HG03060 (cell line): ENCODE data around the gene GSPT1.
"Not testable (repeated sequence)": the region's sequence is repeated elsewhere in the genome, so short reads cannot be mapped to it uniquely, and the experiment has no call there.

Experiments
- ATAC-seq: cut with Tn5 transposase; IDR thresholded peaks from one replicate; pipeline ENCODE4 v1.9.1; 2021; ENCODE audit warnings: low read depth, moderate number of reproducible peaks; ENCODE audit not compliant: unreplicated experiment

The GSPT1 gene

DNA sequence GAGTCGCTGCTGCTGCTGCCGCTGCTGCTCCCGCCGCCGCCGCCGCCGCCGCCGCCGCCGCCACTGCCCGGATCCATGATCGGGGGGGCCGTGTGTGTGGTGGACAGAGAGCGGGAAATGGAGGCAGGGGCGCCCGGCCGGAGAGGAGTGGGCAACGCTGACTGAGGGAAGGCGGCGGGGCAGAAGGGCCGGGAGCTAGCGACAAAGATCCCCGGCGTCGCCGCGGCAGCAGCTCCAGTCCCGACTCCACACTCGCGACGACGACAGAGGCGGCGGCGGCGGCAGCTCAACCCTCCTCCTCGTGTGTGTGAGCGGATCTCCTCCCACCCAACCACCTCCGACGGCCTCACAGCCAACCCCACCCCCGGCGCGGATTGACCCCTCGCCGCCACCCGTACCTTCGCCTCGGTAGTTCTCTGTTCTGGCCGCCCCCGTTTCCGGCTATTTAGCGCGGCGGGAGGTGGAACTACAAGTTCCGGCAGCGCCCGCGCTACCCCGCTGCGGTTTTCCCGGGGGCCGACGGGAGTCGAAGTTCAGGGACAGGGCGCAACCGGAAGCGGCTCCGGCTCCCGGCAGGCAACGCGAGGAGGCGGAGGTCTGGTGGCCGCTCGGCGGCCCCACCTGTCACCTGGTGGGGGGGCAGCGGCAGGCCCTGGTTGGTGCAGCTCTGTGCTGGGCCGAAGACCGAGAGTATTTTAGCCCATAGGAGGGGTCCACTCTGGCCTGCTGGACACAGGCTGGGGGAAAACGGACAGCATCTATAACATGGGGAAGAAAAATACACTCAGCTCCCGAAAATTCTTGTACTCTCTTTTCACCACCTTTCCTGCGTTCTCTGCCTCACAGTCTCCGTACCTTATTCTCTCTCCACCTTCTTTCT, at the start of gene GSPT1:
TSS of gene GSPT1 (minus strand) at position 313 of the 880 bp plus-strand sequence. CDS start at position 77, 236 bp downstream.
- ATAC-seq, result peak; percentile 69

DNA sequence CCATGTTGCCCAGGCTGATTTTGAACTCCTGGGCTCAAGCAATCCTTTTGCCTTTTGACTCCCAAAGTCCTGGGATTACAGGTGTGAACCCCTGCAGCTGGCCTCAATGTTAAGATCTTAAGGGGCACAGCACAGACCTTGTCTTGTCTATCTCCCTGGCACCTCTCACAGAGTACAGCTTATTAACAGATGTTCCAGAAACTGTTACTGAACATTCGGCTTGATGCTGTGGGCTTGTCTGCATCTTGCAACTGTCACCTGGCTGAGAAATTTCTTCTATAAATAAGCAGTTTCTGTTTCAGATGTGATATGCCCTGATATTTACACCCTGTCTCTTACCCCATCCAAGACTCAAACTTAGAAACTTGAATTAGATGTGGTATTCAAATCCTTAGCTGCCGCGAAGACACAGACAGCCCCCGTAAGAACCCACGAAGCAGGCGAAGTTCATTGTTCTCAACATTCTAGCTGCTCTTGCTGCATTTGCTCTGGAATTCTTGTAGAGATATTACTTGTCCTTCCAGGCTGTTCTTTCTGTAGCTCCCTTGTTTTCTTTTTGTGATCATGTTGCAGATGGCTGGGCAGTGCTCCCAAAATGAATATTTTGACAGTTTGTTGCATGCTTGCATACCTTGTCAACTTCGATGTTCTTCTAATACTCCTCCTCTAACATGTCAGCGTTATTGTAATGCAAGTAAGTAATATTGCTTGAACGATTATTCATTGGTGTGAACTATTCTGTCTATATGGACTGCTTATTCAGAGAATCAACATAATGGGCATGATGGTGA, 49.2 kb upstream of the GSPT1 start, which contains the start of gene TNFRSF17:
TSS of gene TNFRSF17 (plus strand) at position 450 of the 791 bp plus-strand sequence. CDS start at position 565, 115 bp downstream.
- ATAC-seq, result peak; percentile 57

DNA sequence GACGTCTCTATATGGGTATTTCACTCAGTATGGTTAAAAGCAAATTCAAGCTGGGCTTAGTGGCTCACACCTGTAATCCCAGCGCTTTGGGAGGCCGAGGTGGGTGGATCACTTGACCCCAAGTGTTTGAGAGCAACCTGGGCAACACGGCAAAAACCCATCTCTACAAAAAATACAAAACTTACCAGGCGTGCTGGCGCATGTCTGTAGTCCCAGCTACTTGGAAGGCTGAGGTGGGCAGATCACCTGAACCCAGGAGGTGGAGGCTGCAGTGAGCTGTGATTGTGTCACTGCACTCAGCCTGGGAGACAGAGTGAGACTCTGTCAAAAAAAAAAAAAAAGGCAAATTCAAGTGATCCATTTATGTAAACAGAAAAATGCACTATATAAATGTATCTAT, 48.0 kb upstream of the GSPT1 start:
- ATAC-seq, result no peak

DNA sequence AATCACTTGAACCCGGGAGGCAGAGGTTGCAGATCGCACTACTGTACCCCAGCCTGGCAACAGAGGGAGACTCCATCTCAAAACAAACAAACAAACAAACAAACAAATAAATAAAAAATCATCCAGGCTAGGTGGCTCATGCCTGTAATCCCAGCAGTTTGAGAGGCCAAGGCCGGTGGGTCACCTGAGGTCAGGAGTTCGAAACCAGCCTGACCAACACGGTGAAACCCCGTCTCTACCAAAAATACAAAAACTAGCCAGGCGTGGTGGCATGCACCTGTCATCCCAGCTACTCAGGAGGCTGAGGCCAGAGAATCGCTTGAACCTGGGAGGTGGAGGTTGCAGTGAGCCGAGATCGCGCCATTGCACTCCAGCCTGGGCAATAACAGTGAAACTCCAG, 47.2 kb upstream of the GSPT1 start:
- not testable (repeated sequence) for ATAC-seq

DNA sequence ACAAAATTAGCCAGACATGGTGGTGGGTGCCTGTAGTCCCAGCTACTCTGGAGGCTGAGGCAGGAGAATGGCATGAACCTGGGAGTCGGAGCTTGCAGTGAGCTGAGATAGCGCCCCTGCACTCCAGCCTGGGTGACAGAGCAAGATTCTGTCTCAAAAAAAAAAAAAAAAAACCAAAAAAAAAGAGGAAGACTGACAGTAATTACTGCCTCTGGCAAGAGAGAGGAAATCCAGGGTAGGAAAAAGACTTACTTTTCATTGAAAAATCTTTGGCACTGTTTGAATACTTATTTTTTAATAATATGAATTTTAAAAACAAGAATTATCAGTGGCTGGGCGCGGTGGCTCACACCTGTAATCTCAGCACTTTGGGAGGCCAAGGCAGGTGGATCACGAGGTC, 46.7 kb upstream of the GSPT1 start:
- not testable (repeated sequence) for ATAC-seq

DNA sequence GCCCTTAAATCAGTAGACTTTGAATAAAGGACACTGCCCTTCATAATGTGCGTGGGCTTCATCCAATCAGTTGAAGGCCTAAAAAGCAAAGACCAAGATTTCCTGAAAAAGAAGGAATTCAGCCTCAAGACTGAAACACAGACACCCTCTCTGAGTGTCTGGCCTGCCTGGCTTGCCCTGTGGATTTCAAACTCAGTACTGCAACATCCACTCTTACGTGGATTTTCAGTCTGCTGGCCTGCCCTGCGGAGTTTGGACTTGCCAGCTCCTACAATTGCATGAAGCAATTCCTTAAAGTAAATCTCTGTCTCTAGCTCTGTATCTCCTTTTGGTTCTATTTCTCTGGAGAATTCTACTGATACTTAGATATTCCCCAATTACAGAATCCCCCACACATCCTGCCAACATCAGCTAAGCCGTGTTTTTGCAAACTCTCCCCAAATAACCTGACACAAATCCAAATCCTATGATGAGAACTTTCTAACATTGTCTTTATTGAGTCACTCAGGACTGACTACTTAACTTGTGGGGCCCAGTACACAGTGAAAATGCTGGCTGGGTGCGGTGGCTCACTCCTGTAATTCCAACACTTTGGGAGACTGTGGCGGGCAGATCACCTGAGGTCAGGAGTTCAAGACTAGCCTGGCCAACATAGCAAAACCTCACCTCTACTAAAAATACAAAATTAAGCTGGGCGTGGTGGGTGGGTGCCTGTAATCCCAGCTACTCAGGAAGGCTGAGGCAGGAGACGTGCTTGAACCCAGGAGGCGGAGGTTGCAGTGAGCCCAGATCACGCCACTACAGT, 42.0 kb upstream of the GSPT1 start:
- no peak for ATAC-seq

DNA sequence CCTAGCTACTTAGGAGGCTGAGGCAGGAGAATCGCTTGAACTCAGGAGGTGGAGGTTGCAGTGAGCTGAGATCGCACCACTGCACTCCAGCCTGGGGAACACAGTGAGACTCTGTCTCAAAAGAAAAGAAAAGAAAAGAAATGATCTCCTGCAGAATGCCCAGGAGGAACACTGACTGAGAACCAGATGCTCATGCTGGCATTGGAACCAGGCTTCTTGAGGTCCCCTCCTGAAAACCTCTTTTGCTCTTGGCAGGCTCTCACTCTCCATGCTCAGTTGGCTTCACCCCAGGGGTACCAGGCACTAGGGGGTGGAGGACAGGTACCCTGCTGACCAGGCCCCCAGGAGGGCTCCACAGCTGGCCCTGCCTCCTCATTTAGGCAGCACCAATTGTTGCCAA, 40.8 kb upstream of the GSPT1 start:
- no peak for ATAC-seq

DNA sequence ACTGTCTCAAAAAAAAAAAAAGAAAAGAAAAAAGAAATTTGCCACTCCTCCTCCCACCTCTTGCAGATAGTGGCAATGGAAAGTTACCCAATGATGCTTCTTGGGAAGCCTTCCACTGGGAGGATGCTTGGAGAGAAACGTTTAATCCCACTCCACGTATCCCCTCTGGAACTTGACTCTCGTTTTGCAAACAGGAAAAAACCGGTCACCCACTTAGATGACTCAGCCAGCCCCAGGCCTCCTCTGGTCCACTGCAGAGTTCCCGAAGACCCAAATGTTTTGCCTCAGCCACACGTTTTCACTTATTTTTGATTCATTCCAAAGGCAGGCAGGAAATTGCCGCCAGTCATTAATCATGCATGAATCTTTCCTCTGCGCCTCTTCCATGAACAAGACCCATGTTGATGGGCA, 40.0 kb upstream of the GSPT1 start:
- no peak for ATAC-seq

DNA sequence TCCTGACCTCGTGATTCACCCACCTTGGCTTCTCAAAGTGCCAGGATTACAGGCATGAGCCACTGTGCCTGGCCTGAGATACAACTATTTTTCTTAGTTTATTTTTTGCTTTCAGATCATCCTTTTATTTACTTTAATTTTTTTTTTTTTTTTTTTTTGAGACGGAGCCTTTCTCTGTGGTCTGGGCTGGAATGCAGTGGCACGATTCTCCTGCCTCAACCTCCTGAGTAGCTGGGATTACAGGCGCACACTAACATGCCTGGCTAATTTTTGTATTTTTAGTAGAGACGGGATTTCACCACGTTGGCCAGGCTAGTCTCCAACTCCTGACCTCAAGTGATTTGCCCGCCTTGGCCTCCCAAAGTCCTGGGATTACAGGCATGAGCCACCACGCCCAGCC, 37.8 kb upstream of the GSPT1 start:
- not testable (repeated sequence) for ATAC-seq

DNA sequence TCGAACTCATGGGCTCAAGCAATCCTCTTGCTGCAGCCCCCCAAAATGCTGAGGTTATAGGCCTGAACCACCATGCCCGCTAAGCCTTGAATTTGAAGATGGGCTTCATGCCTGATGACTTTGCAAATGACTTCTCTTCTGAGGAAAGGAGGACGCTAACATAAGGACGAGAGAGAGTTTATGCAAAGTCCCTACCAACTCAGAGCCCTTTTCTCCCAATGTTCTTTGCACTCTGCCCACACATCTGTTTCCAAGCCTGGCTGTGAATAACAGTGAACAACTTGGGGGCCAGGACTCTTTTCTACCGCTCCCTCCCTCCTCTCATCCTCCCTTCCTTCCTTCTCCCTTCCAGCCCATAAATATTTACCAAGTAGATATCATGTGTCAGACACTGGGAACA, 34.6 kb upstream of the GSPT1 start:
- ATAC-seq, result no peak

DNA sequence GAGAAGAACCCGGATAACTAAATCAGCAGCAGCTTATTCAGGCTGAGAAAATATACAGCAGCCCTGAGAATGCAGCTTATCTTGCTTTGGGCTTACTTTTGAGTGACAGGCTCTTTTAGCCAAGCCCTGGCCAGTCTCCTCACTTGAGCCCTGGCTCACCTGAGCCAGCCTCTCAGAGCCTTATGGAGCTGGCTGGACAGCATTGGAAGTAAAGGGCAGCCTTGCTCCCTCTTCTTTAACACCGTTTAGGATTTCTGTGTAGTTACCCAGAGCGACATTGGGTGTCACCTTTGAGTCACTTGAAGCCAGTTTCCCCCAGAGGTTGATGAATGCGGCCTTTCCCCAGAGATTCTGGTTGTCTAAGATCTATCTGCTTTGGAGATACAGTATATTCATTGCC, 33.8 kb upstream of the GSPT1 start:
- no peak for ATAC-seq

DNA sequence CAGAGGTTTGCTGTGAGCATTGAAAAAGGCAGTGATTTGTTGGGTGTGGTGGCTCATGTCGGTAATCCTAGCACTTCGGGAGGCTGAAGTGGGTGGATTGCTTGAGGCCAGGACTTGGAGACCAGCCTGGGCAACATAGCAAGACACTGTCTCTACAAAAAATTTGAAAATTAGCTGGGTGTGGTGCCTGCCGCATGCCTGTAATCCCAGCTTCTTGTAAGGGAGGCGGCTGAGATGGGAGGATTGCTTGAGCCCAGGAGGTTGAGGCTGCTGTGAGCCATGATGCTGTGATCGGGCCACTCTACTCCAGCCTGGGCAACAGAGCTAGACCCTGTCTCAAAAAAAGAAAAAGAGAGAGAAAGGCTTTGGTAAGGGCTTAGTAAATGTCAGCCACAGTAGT, 33.1 kb upstream of the GSPT1 start:
- no peak for ATAC-seq

DNA sequence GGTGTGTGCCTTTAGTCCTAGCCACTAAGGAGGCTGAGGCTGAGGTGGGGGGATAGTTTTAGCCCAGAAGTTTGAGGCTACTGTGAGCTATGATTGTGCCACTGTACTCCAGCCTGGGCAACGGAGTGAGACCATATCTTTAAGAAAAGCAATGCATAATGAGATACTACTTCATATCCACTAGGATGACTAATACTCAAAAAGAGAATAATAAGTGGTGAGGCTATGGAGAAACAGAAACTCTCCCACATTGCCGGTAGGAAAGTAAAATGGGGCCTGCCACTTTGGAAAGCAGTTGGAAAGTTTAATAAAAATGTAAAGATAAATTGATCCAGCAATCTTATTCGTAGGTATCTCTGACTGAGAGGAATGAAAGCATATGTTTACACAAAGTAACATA, 30.7 kb upstream of the GSPT1 start:
- no peak for ATAC-seq

DNA sequence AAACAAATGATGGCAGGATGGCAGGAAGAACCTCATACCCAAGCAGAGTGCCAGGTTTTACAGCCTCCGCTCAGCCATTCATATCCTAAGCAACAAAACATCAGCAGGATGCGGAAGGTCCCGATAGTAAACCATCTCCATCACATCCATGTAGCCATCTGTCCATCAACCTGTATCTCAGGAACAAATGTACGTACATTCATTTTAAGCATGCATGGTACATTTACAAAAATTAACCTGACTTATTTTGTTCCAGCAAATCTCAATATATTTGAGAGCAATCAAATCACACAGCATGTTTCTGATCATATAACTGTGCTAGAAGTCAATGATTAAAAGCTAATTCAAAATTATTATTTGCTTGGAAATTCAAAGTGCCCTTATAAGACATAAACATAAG, 26.2 kb upstream of the GSPT1 start, which contains the start of gene NPIPB2:
TSS of gene NPIPB2 (minus strand) at position 101 of the 400 bp plus-strand sequence. CDS start at position 101, 0 bp downstream.
- not testable (repeated sequence) for ATAC-seq

DNA sequence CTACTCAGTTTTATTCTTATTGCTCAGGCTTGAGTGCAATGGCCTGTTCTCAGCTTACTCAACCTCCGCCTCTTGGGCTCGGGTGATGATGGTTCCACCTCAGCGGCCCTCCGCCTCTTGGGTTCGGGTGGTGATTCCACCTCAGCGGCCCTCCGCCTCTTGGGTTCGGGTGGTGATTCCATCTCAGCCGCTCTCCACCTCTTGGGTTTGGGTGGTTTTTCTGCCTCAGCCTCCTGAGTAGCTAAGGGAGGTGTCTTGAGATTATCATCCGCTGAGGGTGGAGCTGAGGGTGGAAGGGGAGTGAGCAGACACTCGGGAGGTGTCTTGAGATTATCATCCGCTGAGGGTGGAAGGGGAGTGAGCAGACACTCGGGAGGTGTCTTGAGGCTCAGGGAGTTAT, 11.6 kb upstream of the GSPT1 start:
- not testable (repeated sequence) for ATAC-seq

DNA sequence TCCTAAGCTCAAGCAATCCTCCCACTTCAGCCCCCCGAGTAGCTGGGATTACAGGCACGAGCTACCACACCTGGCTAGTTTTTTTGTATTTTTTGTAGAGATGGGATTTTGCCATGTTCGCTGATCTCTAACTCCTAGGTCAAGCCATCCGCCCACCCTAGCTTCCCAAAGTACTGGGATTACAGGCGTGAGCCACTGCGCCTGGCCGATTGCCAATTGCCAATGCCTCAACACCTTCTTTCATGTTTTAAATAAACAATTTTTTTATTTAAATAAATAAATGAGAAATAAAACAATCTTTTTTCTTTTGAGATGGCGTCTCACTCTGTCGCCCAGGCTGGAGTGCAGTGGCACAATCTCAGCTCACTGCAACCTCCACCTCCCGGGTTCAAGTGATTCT, 8.3 kb upstream of the GSPT1 start:
- not testable (repeated sequence) for ATAC-seq

DNA sequence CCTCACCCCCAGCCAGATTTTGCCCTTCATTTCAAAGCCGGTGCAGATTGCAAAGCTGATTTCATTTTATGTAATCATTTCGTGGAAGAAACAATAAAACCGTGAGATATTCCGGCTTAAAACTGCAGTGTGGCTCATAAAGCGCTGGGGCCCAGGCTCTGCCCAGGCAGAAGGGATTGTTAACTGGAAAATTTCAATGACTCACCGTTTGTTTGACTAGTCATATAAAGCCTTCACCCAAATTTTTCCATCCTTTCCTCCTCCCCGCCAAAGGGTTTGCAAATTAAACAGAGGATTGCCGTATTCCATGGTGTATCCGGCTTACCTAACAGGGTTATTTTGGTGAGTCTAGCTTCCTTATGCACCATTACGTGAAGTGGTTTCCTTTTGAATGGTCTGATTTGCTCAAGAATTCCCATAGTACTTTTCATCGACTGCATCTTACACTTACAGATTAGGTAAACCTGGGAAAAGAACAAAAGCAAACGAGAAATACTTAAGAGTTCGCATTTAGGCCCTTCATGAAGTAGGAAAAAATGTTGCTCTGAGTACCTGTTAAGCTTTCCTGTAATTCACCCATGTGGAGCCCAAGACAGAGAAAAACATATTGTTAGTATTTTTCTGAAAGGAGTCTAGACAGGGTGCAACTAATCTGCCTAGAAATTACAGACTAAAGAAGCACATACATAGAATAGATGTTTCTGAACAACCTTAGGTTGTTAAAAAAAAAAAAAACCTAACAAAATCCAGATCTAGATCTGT, 949 bp upstream of the GSPT1 start:
- ATAC-seq, result no peak

DNA sequence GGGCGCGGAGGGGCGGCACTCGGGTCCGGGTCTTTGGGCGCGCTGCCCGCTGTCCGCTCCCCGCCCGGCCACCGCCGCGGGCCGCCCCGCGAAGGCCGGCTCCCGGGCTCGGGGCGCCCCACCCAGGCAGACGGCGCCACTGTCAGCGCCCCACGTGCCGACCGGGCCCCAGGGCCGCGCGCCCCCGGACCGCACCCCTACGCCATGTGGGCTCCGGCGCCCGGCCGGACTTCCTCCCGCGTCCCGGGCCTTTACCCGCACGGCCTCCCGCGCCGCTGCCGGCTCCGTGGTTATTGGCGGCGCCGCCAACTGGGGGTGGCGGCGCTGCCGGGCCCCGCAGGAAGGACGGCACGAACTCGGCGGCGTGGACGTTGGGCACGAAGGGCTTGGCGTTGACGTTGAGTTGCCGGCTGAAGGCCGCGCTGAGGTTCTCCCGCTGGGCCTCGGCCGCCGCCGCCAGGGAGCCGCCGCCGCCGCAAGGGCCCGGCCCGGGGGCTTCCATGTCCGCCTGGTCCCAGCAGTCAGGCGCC, 577 bp downstream of the GSPT1 start:
- ATAC-seq, result peak; percentile 4
